CD14-positive monocyte (primary cell): ENCODE results near the gene TSPEAR. TPM values are rescaled to one million over a fixed set of nuclear protein-coding genes. Genes with fewer than 3 reads are reported as not detected.

Source experiments
- DNase-seq, 3 donors: peaks; one replicate each; pipeline ENCODE4 v3.0.0-alpha.2; 2011 to 2022
- H2AFZ ChIP-seq: 2 replicates; pipeline ENCODE4 v1.6.0; 2012; ENCODE audit warnings: mild to moderate bottlenecking, low read depth, low read length, inconsistent platforms; ENCODE audit not compliant: insufficient read depth, poor library complexity, severe bottlenecking
- H3K27ac ChIP-seq, 2 donors: 1 replicate in 1 of 2; 2 replicates in 1 of 2; pipeline ENCODE4 v1.5.1; 2012 to 2013; ENCODE audit warnings: low read length in 2 of 2, control low read depth in 1 of 2, inconsistent platforms in 1 of 2, low read depth in 1 of 2, mild to moderate bottlenecking in 1 of 2
- H3K27me3 ChIP-seq, 2 donors: one replicate each; pipeline versions ENCODE4 v1.6.0 to v1.6.1; 2011 to 2013; ENCODE audit warnings: low read length in 2 of 2; ENCODE audit not compliant: control insufficient read depth in 2 of 2, insufficient read depth in 2 of 2
- H3K36me3 ChIP-seq, 2 donors: replicated peaks in 1 of 2; 1 replicate in 1 of 2; 2 replicates in 1 of 2; pipeline versions ENCODE4 v1.5.1 to v1.6.1; 2012 to 2013; ENCODE audit warnings: low read length in 2 of 2, control low read depth in 1 of 2, inconsistent platforms in 1 of 2, mild to moderate bottlenecking in 1 of 2; ENCODE audit not compliant: insufficient read depth in 2 of 2, control insufficient read depth in 1 of 2
- H3K4me1 ChIP-seq, 2 donors: 1 replicate in 1 of 2; 2 replicates in 1 of 2; pipeline versions ENCODE4 v1.5.1 to v1.6.1; 2012 to 2013; ENCODE audit warnings: low read length in 2 of 2, control low read depth in 1 of 2, inconsistent platforms in 1 of 2, mild to moderate bottlenecking in 1 of 2, moderate library complexity in 1 of 2; ENCODE audit not compliant: insufficient read depth in 2 of 2, control insufficient read depth in 1 of 2
- H3K4me2 ChIP-seq: replicated peaks from 2 replicates; pipeline ENCODE3; 2012; ENCODE audit warnings: low read length, moderate library complexity, mild to moderate bottlenecking; ENCODE audit not compliant: poor library complexity, severe bottlenecking; ENCODE audit errors: extremely low read depth
- H3K4me3 ChIP-seq, 3 experiments: fragments of 200-600 bp in 1 of 3; sonication (generic) in 1 of 3; replicated peaks in 1 of 3; 1 replicate in 2 of 3; 2 replicates in 1 of 3; pipeline ENCODE4 v1.5.1; 2011 to 2013; ENCODE audit warnings: low read length in 3 of 3, mild to moderate bottlenecking in 3 of 3, control low read depth in 2 of 3, low read depth in 2 of 3, inconsistent platforms in 1 of 3, moderate library complexity in 1 of 3
- H3K79me2 ChIP-seq: 2 replicates; pipeline ENCODE4 v1.6.0; 2012; ENCODE audit warnings: mild to moderate bottlenecking, control low read depth, inconsistent platforms, low read length, moderate library complexity; ENCODE audit not compliant: insufficient read depth
- H3K9ac ChIP-seq: 2 replicates; pipeline ENCODE4 v1.6.0; 2017; ENCODE audit warnings: low read length, mild to moderate bottlenecking; ENCODE audit not compliant: insufficient read depth, poor library complexity, severe bottlenecking
- H3K9me3 ChIP-seq, 2 donors: replicated peaks in 1 of 2; 1 replicate in 1 of 2; 2 replicates in 1 of 2; pipeline versions ENCODE4 v1.5.1 to v1.6.1; 2012 to 2013; ENCODE audit warnings: low read length in 2 of 2, control low read depth in 1 of 2; ENCODE audit not compliant: control insufficient read depth in 1 of 2, insufficient read depth in 1 of 2
- H4K20me1 ChIP-seq: 2 replicates; pipeline ENCODE4 v1.6.0; 2012; ENCODE audit warnings: mild to moderate bottlenecking, low read length, control low read depth, moderate library complexity; ENCODE audit not compliant: insufficient read depth
- H3K27ac Mint-ChIP-seq, 7 donors: one replicate each; pipeline ENCODE4 v1.8.0; 2020; ENCODE audit warnings: mild to moderate bottlenecking in 7 of 7, mixed read lengths in 7 of 7, moderate library complexity in 6 of 7, inconsistent platforms in 2 of 7
- H3K27me3 Mint-ChIP-seq, 3 donors: one replicate each; pipeline ENCODE4 v1.8.0; 2021 to 2022; ENCODE audit warnings: low read depth in 3 of 3, mild to moderate bottlenecking in 3 of 3, mixed read lengths in 3 of 3, moderate library complexity in 3 of 3, inconsistent platforms in 1 of 3
- H3K36me3 Mint-ChIP-seq, 2 donors: one replicate each; pipeline ENCODE4 v1.8.0; 2020; ENCODE audit warnings: mixed read lengths in 2 of 2, inconsistent platforms in 1 of 2, mild to moderate bottlenecking in 1 of 2
- H3K4me1 Mint-ChIP-seq: one replicate; pipeline ENCODE4 v1.8.0; 2020; ENCODE audit warnings: mild to moderate bottlenecking, mixed read lengths
- H3K4me3 Mint-ChIP-seq, 2 donors: one replicate each; pipeline ENCODE4 v1.8.0; 2020; ENCODE audit warnings: mild to moderate bottlenecking in 2 of 2, mixed read lengths in 2 of 2, moderate library complexity in 1 of 2
- H3K9me3 Mint-ChIP-seq, 7 donors: one replicate each; pipeline ENCODE4 v1.8.0; 2020 to 2022; ENCODE audit warnings: mixed read lengths in 7 of 7, mild to moderate bottlenecking in 6 of 7, moderate library complexity in 6 of 7, inconsistent platforms in 2 of 7
- CTCF ChIP-seq: fragments of 200-600 bp; IDR thresholded peaks from one replicate; pipeline ENCODE4 v1.8.0; 2022; ENCODE audit warnings: antibody characterized with exemption, mild to moderate bottlenecking
- WGBS: methylation state at CpG from one replicate; pipeline ENCODE4 v1.1.5; 2013; ENCODE audit warnings: missing lambda C conversion rate; ENCODE audit not compliant: insufficient coverage; 5-methylcytosine and 5-hydroxymethylcytosine counted together
- intact Hi-C, 2 donors: fragments of 100-400 bp; cut with micrococcal nuclease; formaldehyde crosslinking; loops; one replicate each; pipeline versions ENCODE4 v1.15.0 to v1.15.1; 2023
- polyA plus RNA-seq, 3 donors: library from polyadenylated mRNA; depleted of rRNA in 1 of 3; unstranded in 2 of 3; stranded (reverse) in 1 of 3; fragments of 300-500 nt in 2 of 3; fragments of >200 nt in 1 of 3; fragmentation: Illumina TruSeq in 2 of 3; gene quantifications; 1 replicate in 2 of 3; 2 replicates in 1 of 3; pipeline ENCODE4 v1.2.3, GENCODE V29; 2012 to 2021

Gene TSPEAR
- polyA plus RNA-seq, 3 donors = not detected

DNA sequence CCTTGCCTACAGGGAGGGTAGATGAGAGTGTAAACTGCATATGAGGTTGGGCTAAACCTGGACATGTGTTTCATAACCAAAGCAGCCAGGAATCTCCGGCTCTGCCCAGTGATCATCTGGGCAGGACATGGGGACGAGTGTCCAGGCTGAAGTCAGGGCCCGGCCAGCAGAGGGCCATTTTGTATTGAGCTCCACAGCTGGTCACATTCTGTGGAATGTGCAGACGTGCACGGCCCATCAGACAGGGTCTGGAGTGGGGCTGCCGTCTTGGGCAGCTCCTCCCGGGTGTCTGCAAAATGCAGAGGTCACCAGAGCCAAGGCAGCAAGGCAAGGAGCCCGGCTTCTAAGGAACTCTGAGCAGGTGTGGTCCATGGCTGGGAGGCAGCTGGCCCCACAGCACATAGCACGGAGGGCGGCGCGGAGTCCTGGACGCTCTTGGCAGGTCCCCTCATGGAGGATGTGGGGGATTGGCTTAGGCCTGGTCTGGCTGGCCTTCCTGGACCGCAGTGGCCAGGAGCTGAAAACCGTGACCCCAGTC is 249.8 kb downstream of the TSPEAR start:
- no peak overlapping the region for H3K4me3 Mint-ChIP-seq
- Histone ChIP-seq H3K79me2 (no peaks in the 10 kb centered on the region), H4K20me1 (no peaks in the 10 kb centered on the region), H3K4me1 (no peaks in the 10 kb centered on the region), H3K27ac (no peak overlapping the region), H3K27me3 (no peaks in the 10 kb centered on the region), H3K9ac (no peak overlapping the region), H3K9me3 (no peaks in the 10 kb centered on the region), H2AFZ (no peak overlapping the region), H3K4me2 (no peak overlapping the region), H3K4me3 (no peak overlapping the region), H3K36me3 (no peaks in the 10 kb centered on the region)
- intact Hi-C loops = no loop called here
- H3K36me3 Mint-ChIP-seq = no peaks in the 10 kb centered on the region
- TF ChIP-seq CTCF = no peak
- no peak overlapping the region for H3K27ac Mint-ChIP-seq
- WGBS = 91% methylated on average over 15 of the region's 15 CpGs
- no peak for DNase-seq
- peaks cover 1 to 5% (median 3%) of the 10 kb centered on the region in 3 donors for H3K27me3 Mint-ChIP-seq
- H3K9me3 Mint-ChIP-seq = peaks cover 0 to 1% (median 0%) of the 10 kb centered on the region in 7 donors
- H3K4me1 Mint-ChIP-seq = peaks cover 11% of the 10 kb centered on the region

DNA sequence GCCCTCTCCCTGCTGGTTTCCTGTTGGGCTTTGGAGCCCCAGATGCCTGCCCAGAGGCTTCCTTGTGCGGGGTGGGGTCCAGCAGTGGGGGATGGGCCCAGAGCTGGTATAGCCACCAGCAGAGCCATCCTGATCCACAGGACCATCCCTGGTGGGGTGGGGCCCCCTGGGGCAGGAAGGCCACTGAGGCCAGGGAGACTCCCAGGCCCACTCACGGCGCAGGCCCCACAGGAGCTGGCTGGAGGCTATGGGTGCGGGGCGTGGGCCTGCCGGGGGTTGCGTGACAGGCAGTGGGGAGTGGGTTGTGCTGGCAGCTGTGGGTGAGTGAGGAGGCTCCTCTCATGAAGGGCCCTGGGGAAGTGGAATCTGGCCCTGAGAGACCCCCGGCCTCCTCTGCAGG is 250.4 kb downstream of the TSPEAR start:
- H2AFZ ChIP-seq = no peak overlapping the region
- no peak for TF ChIP-seq CTCF
- H3K79me2 ChIP-seq = no peaks in the 10 kb centered on the region
- no peak overlapping the region for H3K4me2 ChIP-seq
- H3K9ac ChIP-seq = no peak overlapping the region
- peaks cover 0 to 1% (median 0%) of the 10 kb centered on the region in 7 donors for H3K9me3 Mint-ChIP-seq
- no peaks in the 10 kb centered on the region for H3K36me3 ChIP-seq
- H3K27me3 Mint-ChIP-seq = peaks cover 1 to 7% (median 5%) of the 10 kb centered on the region in 3 donors
- no peak overlapping the region for H3K4me3 Mint-ChIP-seq
- no peak for DNase-seq
- H3K36me3 Mint-ChIP-seq = no peaks in the 10 kb centered on the region
- no peak overlapping the region for H3K27ac Mint-ChIP-seq
- no peaks in the 10 kb centered on the region for H4K20me1 ChIP-seq
- H3K4me1 ChIP-seq = peaks cover 5% of the 10 kb centered on the region in 2 donors
- intact Hi-C loops = no loop called here
- no peak overlapping the region for H3K4me3 ChIP-seq
- no peaks in the 10 kb centered on the region for H3K9me3 ChIP-seq
- H3K4me1 Mint-ChIP-seq = peaks cover 13% of the 10 kb centered on the region
- WGBS = 96% methylated on average over 8 of the region's 8 CpGs
- H3K27me3 ChIP-seq = no peaks in the 10 kb centered on the region
- no peak overlapping the region for H3K27ac ChIP-seq
